H9 (cell line): Measurements from ENCODE around the gene ARPP21. TPM values are rescaled to one million over a fixed set of nuclear protein-coding genes. Genes with fewer than 3 reads are reported as not detected.

ENCODE experiments used
- DNase-seq: peaks from one replicate; pipeline ENCODE4 v3.0.0-alpha.2; 2017
- H2AFZ ChIP-seq: one replicate; pipeline ENCODE4 v1.6.1; 2013; ENCODE audit warnings: mild to moderate bottlenecking, low read length, control low read depth, moderate library complexity
- H2AK5ac ChIP-seq: 2 replicates; pipeline ENCODE4 v1.6.1; 2013; ENCODE audit warnings: low read length, control low read depth, mixed read lengths; ENCODE audit not compliant: insufficient read length
- H2BK120ac ChIP-seq: one replicate; pipeline ENCODE4 v1.6.1; 2013; ENCODE audit warnings: low read depth, mild to moderate bottlenecking, low read length, control low read depth, inconsistent platforms; ENCODE audit not compliant: poor library complexity, severe bottlenecking
- H2BK12ac ChIP-seq: 2 replicates; pipeline ENCODE4 v1.6.1; 2013; ENCODE audit warnings: low read length, control low read depth, mixed read lengths, low read depth; ENCODE audit not compliant: insufficient read length
- H2BK15ac ChIP-seq: 2 replicates; pipeline ENCODE4 v1.6.1; 2013; ENCODE audit warnings: low read depth, low read length, control low read depth
- H2BK20ac ChIP-seq: one replicate; pipeline ENCODE4 v1.6.1; 2013; ENCODE audit warnings: low read depth, mild to moderate bottlenecking, low read length, control low read depth, inconsistent platforms; ENCODE audit not compliant: poor library complexity, severe bottlenecking
- H2BK5ac ChIP-seq: 2 replicates; pipeline ENCODE4 v1.6.1; 2013; ENCODE audit warnings: low read length, control low read depth, mixed read lengths; ENCODE audit not compliant: insufficient read length
- H3K14ac ChIP-seq: 2 replicates; pipeline ENCODE4 v1.6.1; 2013; ENCODE audit warnings: low read length, control low read depth; ENCODE audit not compliant: insufficient read depth
- H3K18ac ChIP-seq: 2 replicates; pipeline ENCODE4 v1.6.1; 2013; ENCODE audit warnings: low read depth, mild to moderate bottlenecking, mixed read lengths, low read length, control low read depth; ENCODE audit not compliant: insufficient read length
- H3K23ac ChIP-seq: 2 replicates; pipeline ENCODE4 v1.6.1; 2013; ENCODE audit warnings: low read length, control low read depth, mixed read lengths, low read depth; ENCODE audit not compliant: insufficient read length
- H3K23me2 ChIP-seq: 2 replicates; pipeline ENCODE4 v1.6.1; 2013; ENCODE audit warnings: low read depth, mild to moderate bottlenecking, mixed read lengths, low read length, control low read depth; ENCODE audit not compliant: insufficient read length, poor library complexity, severe bottlenecking
- H3K27ac ChIP-seq: 2 replicates; pipeline ENCODE4 v1.5.1; 2013; ENCODE audit warnings: low read length, control low read depth, mixed read lengths, low read depth; ENCODE audit not compliant: insufficient read length
- H3K27me3 ChIP-seq: 2 replicates; pipeline ENCODE4 v1.6.1; 2013; ENCODE audit warnings: low read length, control low read depth, inconsistent platforms; ENCODE audit not compliant: insufficient read depth
- H3K4ac ChIP-seq: 2 replicates; pipeline ENCODE4 v1.6.1; 2013; ENCODE audit warnings: low read depth, mild to moderate bottlenecking, control low read depth, inconsistent platforms, low read length, moderate library complexity
- H3K4me1 ChIP-seq: 2 replicates; pipeline ENCODE4 v1.6.1; 2013; ENCODE audit warnings: low read length, control low read depth, inconsistent platforms; ENCODE audit not compliant: insufficient read depth
- H3K4me2 ChIP-seq: 2 replicates; pipeline ENCODE4 v1.6.1; 2013; ENCODE audit warnings: low read length, control low read depth, mixed read lengths; ENCODE audit not compliant: insufficient read length, insufficient read depth
- H3K56ac ChIP-seq: 2 replicates; pipeline ENCODE4 v1.6.1; 2013; ENCODE audit warnings: low read depth, mild to moderate bottlenecking, mixed read lengths, low read length, control low read depth; ENCODE audit not compliant: insufficient read length
- H3K79me1 ChIP-seq: 2 replicates; pipeline ENCODE4 v1.6.1; 2013; ENCODE audit warnings: low read depth, mild to moderate bottlenecking, moderate library complexity, low read length, control low read depth, inconsistent platforms; ENCODE audit not compliant: insufficient read depth, poor library complexity, severe bottlenecking
- H3K79me2 ChIP-seq: 2 replicates; pipeline ENCODE4 v1.6.1; 2013; ENCODE audit warnings: low read length, control low read depth, inconsistent platforms; ENCODE audit not compliant: insufficient read depth
- H3K9ac ChIP-seq: 2 replicates; pipeline ENCODE4 v1.6.1; 2013; ENCODE audit warnings: low read length, control low read depth, mixed read lengths; ENCODE audit not compliant: insufficient read length; ENCODE audit errors: extremely low read depth
- H3K9me3 ChIP-seq: one replicate; pipeline ENCODE4 v1.6.1; 2013; ENCODE audit warnings: low read depth, low read length, inconsistent platforms; ENCODE audit not compliant: control insufficient read depth
- H3T11ph ChIP-seq: one replicate; pipeline ENCODE4 v1.6.1; 2013; ENCODE audit warnings: mild to moderate bottlenecking, low read length, control low read depth, inconsistent platforms
- H4K20me1 ChIP-seq: one replicate; pipeline ENCODE4 v1.6.1; 2013; ENCODE audit not compliant: control insufficient read depth, insufficient read length, insufficient read depth
- H4K5ac ChIP-seq: 2 replicates; pipeline ENCODE4 v1.6.1; 2013; ENCODE audit warnings: low read depth, mild to moderate bottlenecking, mixed read lengths, low read length, control low read depth; ENCODE audit not compliant: insufficient read length
- H4K8ac ChIP-seq: replicated peaks from 2 replicates; pipeline ENCODE4 v1.6.1; 2013; ENCODE audit warnings: low read length, control low read depth, mixed read lengths, low read depth; ENCODE audit not compliant: insufficient read length
- H4K91ac ChIP-seq: 2 replicates; pipeline ENCODE4 v1.6.1; 2013; ENCODE audit warnings: low read depth, mild to moderate bottlenecking, moderate library complexity, mixed read lengths, low read length, control low read depth; ENCODE audit not compliant: insufficient read length
- H3K27ac Mint-ChIP-seq, 3 experiments: 2 replicates in 2 of 3; 3 replicates in 1 of 3; pipeline ENCODE4 v1.8.0; 2020 to 2021; ENCODE audit warnings: mixed read lengths in 3 of 3, mild to moderate bottlenecking in 1 of 3, moderate library complexity in 1 of 3
- H3K27me3 Mint-ChIP-seq: 2 replicates; pipeline ENCODE4 v1.8.0; 2021; ENCODE audit warnings: low read depth, mild to moderate bottlenecking, moderate library complexity, mixed read lengths
- H3K36me3 Mint-ChIP-seq, 3 experiments: 2 replicates in 2 of 3; 3 replicates in 1 of 3; pipeline ENCODE4 v1.8.0; 2020 to 2021; ENCODE audit warnings: low read depth in 3 of 3, mixed read lengths in 3 of 3; ENCODE audit not compliant: insufficient read depth in 1 of 3
- H3K4me1 Mint-ChIP-seq, 2 experiments: 2 replicates each; pipeline ENCODE4 v1.8.0; 2020; ENCODE audit warnings: mixed read lengths in 2 of 2
- H3K4me3 Mint-ChIP-seq, 2 experiments: 2 replicates in 1 of 2; 3 replicates in 1 of 2; pipeline ENCODE4 v1.8.0; 2020 to 2021; ENCODE audit warnings: mild to moderate bottlenecking in 2 of 2, mixed read lengths in 2 of 2, moderate library complexity in 1 of 2
- H3K9me3 Mint-ChIP-seq, 2 experiments: 2 replicates in 1 of 2; 3 replicates in 1 of 2; pipeline ENCODE4 v1.8.0; 2020; ENCODE audit warnings: mild to moderate bottlenecking in 2 of 2, mixed read lengths in 2 of 2, moderate library complexity in 1 of 2
- WGBS: extraction: QIAGEN DNeasy Blood & Tissue Kit; methylation state at CpG from one replicate; pipeline ENCODE4 v1.1.7; 2013; ENCODE audit warnings: missing lambda C conversion rate, low lambda C conversion rate, mixed read lengths; ENCODE audit not compliant: insufficient read length; ENCODE audit errors: extremely low coverage; 5-methylcytosine and 5-hydroxymethylcytosine counted together
- total RNA-seq: library from RNA; stranded (reverse); gene quantifications from 2 replicates; pipeline ENCODE4 v1.2.1, GENCODE V29; 2021
- TF ChIP-seq, protein P1 (sequence below): fragments of 200-600 bp; sonication (generic); conservative IDR thresholded peaks from 3 replicates; pipeline ENCODE4 v1.8.0; 2021; ENCODE audit warnings: antibody characterized with exemption, mild to moderate bottlenecking

ARPP21 gene
- total RNA-seq, 1 experiment from 2014 or later, result not detected

DNA sequence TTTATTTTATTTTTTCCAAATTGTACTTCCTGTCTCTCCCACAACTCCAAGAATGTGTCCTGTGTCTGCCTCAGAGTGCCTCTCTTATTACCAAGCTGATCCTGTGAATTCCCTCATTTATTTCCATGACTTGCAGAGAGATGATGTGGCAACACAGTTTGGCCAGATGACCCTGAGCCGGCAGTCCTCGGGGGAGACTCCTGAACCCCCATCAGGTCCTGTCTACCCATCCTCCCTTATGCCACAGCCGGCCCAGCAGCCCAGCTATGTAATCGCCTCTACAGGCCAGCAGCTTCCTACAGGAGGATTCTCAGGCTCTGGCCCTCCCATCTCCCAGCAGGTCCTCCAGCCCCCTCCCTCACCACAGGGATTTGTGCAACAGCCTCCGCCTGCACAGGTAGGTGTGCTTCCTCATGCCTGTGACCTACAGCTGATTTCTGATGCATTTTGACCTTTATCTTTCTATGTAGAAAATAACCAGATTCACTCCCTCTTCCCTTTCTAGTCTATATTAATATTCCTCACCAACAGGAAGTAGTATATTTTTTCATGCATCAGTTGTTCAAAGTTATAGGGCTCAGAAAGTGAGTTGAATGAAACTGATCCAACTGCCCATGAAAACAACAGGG is 100.0 kb downstream of the ARPP21 start:
- Histone ChIP-seq H4K5ac (no peak overlapping the region), H3K27me3 (peaks cover 5% of the 10 kb centered on the region; the same call in 1 of the 2 replicates), H3K56ac (no peak overlapping the region), H3K79me2 (no peaks in the 10 kb centered on the region), H2BK120ac (no peak overlapping the region), H2BK5ac (no peak overlapping the region), H4K20me1 (no peaks in the 10 kb centered on the region), H3K79me1 (no peaks in the 10 kb centered on the region), H2BK20ac (no peak overlapping the region), H3K9ac (no peak overlapping the region), H3K4me2 (no peak overlapping the region), H3K4me1 (no peaks in the 10 kb centered on the region; the same call in 1 of the 2 replicates), H3K23ac (no peak overlapping the region), H3K23me2 (no peaks in the 10 kb centered on the region), H2BK15ac (no peak overlapping the region), H2AFZ (no peak overlapping the region), H3T11ph (no peak overlapping the region), H2BK12ac (no peak overlapping the region), H3K9me3 (no peaks in the 10 kb centered on the region), H3K18ac (no peak overlapping the region), H4K8ac (no peak overlapping the region), H3K14ac (no peak overlapping the region; the same call in 1 of the 2 replicates), H2AK5ac (no peak overlapping the region), H3K27ac (no peak overlapping the region), H4K91ac (no peak overlapping the region), H3K4ac (no peak overlapping the region)
- Mint-ChIP-seq H3K4me1 (peaks cover 8 to 16% of the 10 kb centered on the region in 2 experiments), H3K36me3 (no peaks in the 10 kb centered on the region), H3K27me3 (peaks cover 84% of the 10 kb centered on the region), H3K4me3 (no peak overlapping the region), H3K9me3 (no peaks in the 10 kb centered on the region), H3K27ac (no peak overlapping the region; a peak in 1 of 7 replicates)
- no CpG with 5 or more reads among the region's 5 CpGs for WGBS
- TF ChIP-seq, protein P1, sequence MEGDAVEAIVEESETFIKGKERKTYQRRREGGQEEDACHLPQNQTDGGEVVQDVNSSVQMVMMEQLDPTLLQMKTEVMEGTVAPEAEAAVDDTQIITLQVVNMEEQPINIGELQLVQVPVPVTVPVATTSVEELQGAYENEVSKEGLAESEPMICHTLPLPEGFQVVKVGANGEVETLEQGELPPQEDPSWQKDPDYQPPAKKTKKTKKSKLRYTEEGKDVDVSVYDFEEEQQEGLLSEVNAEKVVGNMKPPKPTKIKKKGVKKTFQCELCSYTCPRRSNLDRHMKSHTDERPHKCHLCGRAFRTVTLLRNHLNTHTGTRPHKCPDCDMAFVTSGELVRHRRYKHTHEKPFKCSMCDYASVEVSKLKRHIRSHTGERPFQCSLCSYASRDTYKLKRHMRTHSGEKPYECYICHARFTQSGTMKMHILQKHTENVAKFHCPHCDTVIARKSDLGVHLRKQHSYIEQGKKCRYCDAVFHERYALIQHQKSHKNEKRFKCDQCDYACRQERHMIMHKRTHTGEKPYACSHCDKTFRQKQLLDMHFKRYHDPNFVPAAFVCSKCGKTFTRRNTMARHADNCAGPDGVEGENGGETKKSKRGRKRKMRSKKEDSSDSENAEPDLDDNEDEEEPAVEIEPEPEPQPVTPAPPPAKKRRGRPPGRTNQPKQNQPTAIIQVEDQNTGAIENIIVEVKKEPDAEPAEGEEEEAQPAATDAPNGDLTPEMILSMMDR, result no peak
- DNase-seq, result peak; percentile 43
